HCT116 (cell line): Measurements from ENCODE around the gene MIER2.

Source experiments
- CBX3 ChIP-seq: IDR thresholded peaks from 2 replicates; pipeline ENCODE4 v1.6.1; 2012; ENCODE audit warnings: low read depth
- FOSL1 ChIP-seq: IDR thresholded peaks from 2 replicates; pipeline ENCODE4 v1.6.1; 2012; ENCODE audit warnings: low read depth
- POLR2A ChIP-seq: IDR thresholded peaks from 2 replicates; pipeline ENCODE4 v1.7.0; 2011; ENCODE audit warnings: borderline replicate concordance; ENCODE audit not compliant: insufficient read depth, insufficient read length; ENCODE audit errors: extremely low read depth
- POLR2AphosphoS5 ChIP-seq: IDR thresholded peaks from 2 replicates; pipeline ENCODE4 v1.6.1; 2011; ENCODE audit warnings: mild to moderate bottlenecking, low read depth, low read length, moderate library complexity
- TF ChIP-seq, protein P1 (sequence below), 3 experiments: fragments of 200-600 bp in 1 of 3; sonication (generic) in 1 of 3; IDR thresholded peaks in 2 of 3; conservative IDR thresholded peaks in 1 of 3; 2 replicates each; pipeline ENCODE4 v1.5.1; 2012 to 2017; ENCODE audit warnings: low read depth in 2 of 3, low read length in 2 of 3, antibody characterized with exemption in 1 of 3, borderline replicate concordance in 1 of 3, control low read depth in 1 of 3, mild to moderate bottlenecking in 1 of 3, mixed read lengths in 1 of 3, mixed run types in 1 of 3, moderate library complexity in 1 of 3; ENCODE audit not compliant: insufficient read depth in 1 of 3
- TF ChIP-seq, protein P2 (sequence below): IDR thresholded peaks from 2 replicates; pipeline ENCODE4 v1.6.1; 2012
- TF ChIP-seq, protein P3 (sequence below): IDR thresholded peaks from 2 replicates; pipeline ENCODE4 v1.6.1; 2012; ENCODE audit warnings: low read depth

DNA sequence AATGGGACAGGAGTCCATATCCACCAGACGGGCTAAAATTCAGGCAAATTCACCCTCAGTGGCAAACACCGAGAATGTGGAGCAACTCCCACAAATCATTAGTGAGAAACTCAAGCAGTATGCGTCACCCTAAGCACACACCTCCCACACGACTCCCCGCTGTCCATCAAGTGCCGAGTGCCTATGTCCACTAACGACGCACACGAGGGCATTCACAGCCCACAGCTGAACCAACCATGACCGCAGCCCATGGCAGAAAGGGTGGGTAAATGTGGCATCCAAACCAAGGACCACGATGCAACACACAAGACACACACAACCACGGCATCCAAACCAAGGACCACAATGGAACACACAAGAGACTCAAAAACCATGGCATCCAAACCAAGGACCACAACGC, 22.0 kb downstream of the MIER2 start:
- TF ChIP-seq, protein P1, sequence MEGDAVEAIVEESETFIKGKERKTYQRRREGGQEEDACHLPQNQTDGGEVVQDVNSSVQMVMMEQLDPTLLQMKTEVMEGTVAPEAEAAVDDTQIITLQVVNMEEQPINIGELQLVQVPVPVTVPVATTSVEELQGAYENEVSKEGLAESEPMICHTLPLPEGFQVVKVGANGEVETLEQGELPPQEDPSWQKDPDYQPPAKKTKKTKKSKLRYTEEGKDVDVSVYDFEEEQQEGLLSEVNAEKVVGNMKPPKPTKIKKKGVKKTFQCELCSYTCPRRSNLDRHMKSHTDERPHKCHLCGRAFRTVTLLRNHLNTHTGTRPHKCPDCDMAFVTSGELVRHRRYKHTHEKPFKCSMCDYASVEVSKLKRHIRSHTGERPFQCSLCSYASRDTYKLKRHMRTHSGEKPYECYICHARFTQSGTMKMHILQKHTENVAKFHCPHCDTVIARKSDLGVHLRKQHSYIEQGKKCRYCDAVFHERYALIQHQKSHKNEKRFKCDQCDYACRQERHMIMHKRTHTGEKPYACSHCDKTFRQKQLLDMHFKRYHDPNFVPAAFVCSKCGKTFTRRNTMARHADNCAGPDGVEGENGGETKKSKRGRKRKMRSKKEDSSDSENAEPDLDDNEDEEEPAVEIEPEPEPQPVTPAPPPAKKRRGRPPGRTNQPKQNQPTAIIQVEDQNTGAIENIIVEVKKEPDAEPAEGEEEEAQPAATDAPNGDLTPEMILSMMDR (IDR thresholded peaks at IDR 0.05 in 2 of 3, conservative IDR thresholded peaks at IDR 0.05 in 1 of 3; ENCODE audit: borderline replicate concordance in 1 of 3, insufficient read depth in 1 of 3, low read depth in 2 of 3, low read length in 2 of 3), result no peak
- no peak for TF ChIP-seq POLR2AphosphoS5
- TF ChIP-seq CBX3, result no peak
- no peak for TF ChIP-seq POLR2A
- TF ChIP-seq, protein P2, sequence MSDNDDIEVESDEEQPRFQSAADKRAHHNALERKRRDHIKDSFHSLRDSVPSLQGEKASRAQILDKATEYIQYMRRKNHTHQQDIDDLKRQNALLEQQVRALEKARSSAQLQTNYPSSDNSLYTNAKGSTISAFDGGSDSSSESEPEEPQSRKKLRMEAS, result no peak
- no peak for TF ChIP-seq FOSL1
- TF ChIP-seq, protein P3, sequence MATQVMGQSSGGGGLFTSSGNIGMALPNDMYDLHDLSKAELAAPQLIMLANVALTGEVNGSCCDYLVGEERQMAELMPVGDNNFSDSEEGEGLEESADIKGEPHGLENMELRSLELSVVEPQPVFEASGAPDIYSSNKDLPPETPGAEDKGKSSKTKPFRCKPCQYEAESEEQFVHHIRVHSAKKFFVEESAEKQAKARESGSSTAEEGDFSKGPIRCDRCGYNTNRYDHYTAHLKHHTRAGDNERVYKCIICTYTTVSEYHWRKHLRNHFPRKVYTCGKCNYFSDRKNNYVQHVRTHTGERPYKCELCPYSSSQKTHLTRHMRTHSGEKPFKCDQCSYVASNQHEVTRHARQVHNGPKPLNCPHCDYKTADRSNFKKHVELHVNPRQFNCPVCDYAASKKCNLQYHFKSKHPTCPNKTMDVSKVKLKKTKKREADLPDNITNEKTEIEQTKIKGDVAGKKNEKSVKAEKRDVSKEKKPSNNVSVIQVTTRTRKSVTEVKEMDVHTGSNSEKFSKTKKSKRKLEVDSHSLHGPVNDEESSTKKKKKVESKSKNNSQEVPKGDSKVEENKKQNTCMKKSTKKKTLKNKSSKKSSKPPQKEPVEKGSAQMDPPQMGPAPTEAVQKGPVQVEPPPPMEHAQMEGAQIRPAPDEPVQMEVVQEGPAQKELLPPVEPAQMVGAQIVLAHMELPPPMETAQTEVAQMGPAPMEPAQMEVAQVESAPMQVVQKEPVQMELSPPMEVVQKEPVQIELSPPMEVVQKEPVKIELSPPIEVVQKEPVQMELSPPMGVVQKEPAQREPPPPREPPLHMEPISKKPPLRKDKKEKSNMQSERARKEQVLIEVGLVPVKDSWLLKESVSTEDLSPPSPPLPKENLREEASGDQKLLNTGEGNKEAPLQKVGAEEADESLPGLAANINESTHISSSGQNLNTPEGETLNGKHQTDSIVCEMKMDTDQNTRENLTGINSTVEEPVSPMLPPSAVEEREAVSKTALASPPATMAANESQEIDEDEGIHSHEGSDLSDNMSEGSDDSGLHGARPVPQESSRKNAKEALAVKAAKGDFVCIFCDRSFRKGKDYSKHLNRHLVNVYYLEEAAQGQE, result no peak
